22Rv1 (cell line): Measurements from ENCODE around the gene RPP38.
A peak's percentile ranks its signal among the peaks of the same experiment; 100 is the strongest.

ENCODE experiments used
- H3K27ac ChIP-seq: fragments of 450-650 bp; 2 replicates; pipeline ENCODE4 v1.5.1; 2017
- CTCF ChIP-seq: fragments of 450-650 bp; IDR thresholded peaks from 2 replicates; pipeline ENCODE4 v1.5.1; 2017; ENCODE audit warnings: mild to moderate bottlenecking
- ZFX ChIP-seq: fragments of 450-650 bp; IDR thresholded peaks from 2 replicates; pipeline ENCODE4 v1.6.1; 2017; ENCODE audit warnings: antibody characterized with exemption, borderline replicate concordance

The RPP38 gene

GRCh38 chr10:15067154-15067553 lies 30.0 kb upstream of the RPP38 start:
- no peak for TF ChIP-seq CTCF
- no peak for TF ChIP-seq ZFX
- no peak overlapping the region for H3K27ac ChIP-seq

GRCh38 chr10:15068802-15069201 lies 28.4 kb upstream of the RPP38 start:
- no peak overlapping the region for H3K27ac ChIP-seq
- TF ChIP-seq CTCF (no peak), ZFX (no peak)

- no peak overlapping the region for H3K27ac ChIP-seq
- TF ChIP-seq ZFX (no peak), CTCF (no peak)
These were observed 27.9 kb upstream of the RPP38 start for GRCh38 chr10:15069230-15069629.

DNA sequence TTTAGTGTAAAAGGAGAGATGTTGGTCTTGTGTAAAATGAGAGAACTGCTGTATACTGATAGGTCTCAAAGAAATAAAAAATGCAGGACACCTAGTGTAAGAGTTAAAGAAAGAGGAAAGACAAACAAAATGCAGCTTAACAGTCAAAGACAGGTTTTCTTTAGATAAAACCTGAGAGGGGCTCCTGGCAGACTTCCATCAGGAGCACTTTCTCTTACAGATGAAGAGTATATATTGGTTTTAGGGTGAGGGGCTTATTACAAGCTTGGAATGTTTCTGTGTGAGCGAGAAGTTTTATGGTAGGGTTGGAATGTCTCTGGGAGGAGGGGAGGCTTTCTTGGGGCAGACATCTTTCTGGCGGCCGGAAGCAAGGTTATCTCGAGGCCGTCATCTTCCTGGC lies 24.8 kb upstream of the RPP38 start:
- TF ChIP-seq CTCF: no peak
- no peak overlapping the region for H3K27ac ChIP-seq

GRCh38 chr10:15075421-15075820 lies 21.7 kb upstream of the RPP38 start:
- TF ChIP-seq CTCF: no peak
- TF ChIP-seq ZFX: no peak
- no peak overlapping the region for H3K27ac ChIP-seq

GRCh38 chr10:15083674-15084501 lies 13.3 kb upstream of the RPP38 start:
- H3K27ac ChIP-seq: peak overlapping the region; percentile 67
- TF ChIP-seq ZFX (no peak), CTCF (0 out of 2 replicates have a peak, but pooled peaks have one; percentile 26)

- H3K27ac ChIP-seq: peak overlapping the region; percentile 67
- no peak for TF ChIP-seq ZFX
- no peak; the same call in 1 of the 2 replicates for TF ChIP-seq CTCF
These were observed 12.6 kb upstream of the RPP38 start for GRCh38 chr10:15084502-15084922.
